WTC11 (cell line): ENCODE data around the gene OBSL1. TPM values are rescaled to one million over a fixed set of nuclear protein-coding genes. Genes with fewer than 3 reads are reported as not detected.

Source experiments
- ATAC-seq: fragments of 200-7000 bp; cut with Tn5 transposase; 2 replicates; pipeline ENCODE4 v1.10.0; 2021; ENCODE audit warnings: mild to moderate bottlenecking, moderate library complexity
- CTCF ChIA-PET: fragments of 300-600 bp; sonication (Branson Sonifier 250); formaldehyde crosslinking; loops from one replicate; lab custom pipeline; 2021; ENCODE audit warnings: antibody characterized with exemption; lab: Charles Lee
- POLR2A ChIA-PET: fragments of 350-600 bp; sonication (Branson Sonifier 250); formaldehyde crosslinking; loops from one replicate; lab custom pipeline; 2021; ENCODE audit warnings: antibody characterized with exemption; lab: Charles Lee
- DNase-seq: peaks from one replicate; pipeline ENCODE4 v3.0.0; 2021; ENCODE audit warnings: low spot score
- H3K27ac Mint-ChIP-seq: 2 replicates; pipeline ENCODE4 v1.8.0; 2021; ENCODE audit warnings: mixed read lengths
- H3K27me3 Mint-ChIP-seq: 2 replicates; pipeline ENCODE4 v1.8.0; 2021; ENCODE audit warnings: low read depth, mild to moderate bottlenecking, moderate library complexity, mixed read lengths
- H3K36me3 Mint-ChIP-seq: 2 replicates; pipeline ENCODE4 v1.8.0; 2021; ENCODE audit warnings: mixed read lengths
- H3K4me1 Mint-ChIP-seq: 2 replicates; pipeline ENCODE4 v1.8.0; 2022; ENCODE audit warnings: mixed read lengths
- H3K4me3 Mint-ChIP-seq: 2 replicates; pipeline ENCODE4 v1.8.0; 2021; ENCODE audit warnings: mild to moderate bottlenecking, moderate library complexity, mixed read lengths
- H3K9me3 Mint-ChIP-seq: 2 replicates; pipeline ENCODE4 v1.8.0; 2021; ENCODE audit warnings: mixed read lengths
- ERG ChIP-seq: fragments of 250-450 bp; sonication (Bioruptor Pico); IDR thresholded peaks from 2 replicates; pipeline ENCODE4 v1.8.0; 2021; ENCODE audit warnings: mild to moderate bottlenecking
- FOXJ3 ChIP-seq: sonication (generic); formaldehyde crosslinking; IDR thresholded peaks from 2 replicates; pipeline ENCODE4 v1.9.0; 2021; ENCODE audit warnings: missing genetic modification reagents, mild to moderate bottlenecking, borderline replicate concordance
- HMGA2 ChIP-seq: fragments of 250-450 bp; sonication (Bioruptor Pico); IDR thresholded peaks from 2 replicates; pipeline ENCODE4 v1.4.0; 2021; ENCODE audit warnings: mild to moderate bottlenecking, moderate library complexity
- NR2C2 ChIP-seq: sonication (generic); formaldehyde crosslinking; IDR thresholded peaks from 2 replicates; pipeline ENCODE4 v1.8.0; 2022; ENCODE audit warnings: mild to moderate bottlenecking, missing genetic modification reagents
- microRNA-seq: library from miRNA; unstranded; fragments of <30 nt; microRNA quantifications from one replicate; pipeline ENCODE4 v1.2.0, GENCODE V29; 2022; ENCODE audit warnings: borderline number of aligned reads
- total RNA-seq: library from RNA; stranded (reverse); gene quantifications from 3 replicates; pipeline ENCODE4 v1.2.3, GENCODE V29; 2021
- TF ChIP-seq, protein P1 (sequence below): fragments of 250-450 bp; sonication (Bioruptor Pico); IDR thresholded peaks from 2 replicates; pipeline ENCODE4 v1.9.0; 2021; ENCODE audit warnings: mild to moderate bottlenecking
- TF ChIP-seq, protein P2 (sequence below): sonication (generic); formaldehyde crosslinking; IDR thresholded peaks from 2 replicates; pipeline ENCODE4 v1.8.1; 2023; ENCODE audit warnings: mild to moderate bottlenecking, missing genetic modification reagents, moderate library complexity

The OBSL1 gene
- total RNA-seq, 1 experiment from 2014 or later, result 159 TPM

GRCh38 chr2:219501849-219502248 is 69.5 kb downstream of the OBSL1 start:
- peaks cover 14% of the 10 kb centered on the region for H3K36me3 Mint-ChIP-seq
- no peak for TF ChIP-seq NR2C2 (CRISPR knock-in tag)
- TF ChIP-seq, protein P1, sequence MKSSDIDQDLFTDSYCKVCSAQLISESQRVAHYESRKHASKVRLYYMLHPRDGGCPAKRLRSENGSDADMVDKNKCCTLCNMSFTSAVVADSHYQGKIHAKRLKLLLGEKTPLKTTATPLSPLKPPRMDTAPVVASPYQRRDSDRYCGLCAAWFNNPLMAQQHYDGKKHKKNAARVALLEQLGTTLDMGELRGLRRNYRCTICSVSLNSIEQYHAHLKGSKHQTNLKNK (CRISPR knock-in tag), result no peak
- TF ChIP-seq ERG, result no peak
- no peak for TF ChIP-seq FOXJ3 (CRISPR knock-in tag)
- TF ChIP-seq HMGA2, result no peak
- TF ChIP-seq, protein P2, sequence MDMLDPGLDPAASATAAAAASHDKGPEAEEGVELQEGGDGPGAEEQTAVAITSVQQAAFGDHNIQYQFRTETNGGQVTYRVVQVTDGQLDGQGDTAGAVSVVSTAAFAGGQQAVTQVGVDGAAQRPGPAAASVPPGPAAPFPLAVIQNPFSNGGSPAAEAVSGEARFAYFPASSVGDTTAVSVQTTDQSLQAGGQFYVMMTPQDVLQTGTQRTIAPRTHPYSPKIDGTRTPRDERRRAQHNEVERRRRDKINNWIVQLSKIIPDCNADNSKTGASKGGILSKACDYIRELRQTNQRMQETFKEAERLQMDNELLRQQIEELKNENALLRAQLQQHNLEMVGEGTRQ (CRISPR knock-in tag), result no peak
- DNase-seq (no peak), ATAC-seq (no peak)
- peaks cover 17% of the 10 kb centered on the region for H3K27me3 Mint-ChIP-seq
- no peak overlapping the region for H3K27ac Mint-ChIP-seq
- ChIA-PET CTCF (interaction anchor here (35.9 kb wide), 1 partner anchor 23 kb away, joined by 2316 read pairs; the partner anchor contains the start of genes ASIC4, CHPF and TMEM198), POLR2A (no interaction called here)
- H3K4me1 Mint-ChIP-seq, result peaks cover 59% of the 10 kb centered on the region
- no peaks in the 10 kb centered on the region for H3K9me3 Mint-ChIP-seq
- no peak overlapping the region for H3K4me3 Mint-ChIP-seq

Small RNA genes lying within 50 kb of the gene (microRNA-seq; reads per million reads assigned to microRNA genes)
- not detected for gene MIR3132

Other genes starting within 250 kb of the OBSL1 start
- gene RESP18, start 238.8 kb downstream of the OBSL1 start, total RNA-seq, result not detected in 3 replicates
- 65.8 to 70.2 TPM (median 67.6 TPM) in 3 replicates for gene DNPEP, start 183.6 kb downstream of the OBSL1 start, total RNA-seq
- 1.6 to 3.5 TPM (median 2.8 TPM) in 3 replicates for gene DES, start 153.2 kb downstream of the OBSL1 start, total RNA-seq
- 55.3 to 62.7 TPM (median 57.8 TPM) in 3 replicates for gene SPEG, start 136.7 kb downstream of the OBSL1 start, total RNA-seq
- gene GMPPA, start 72.6 kb downstream of the OBSL1 start, total RNA-seq, result 44.2 to 51.9 TPM (median 49.5 TPM) in 3 replicates
- gene ASIC4, start 57.1 kb downstream of the OBSL1 start, total RNA-seq, result 0.79 to 1.0 TPM (median 0.80 TPM) in 3 replicates
- gene CHPF, start 27.7 kb downstream of the OBSL1 start, total RNA-seq, result 84.3 to 97.0 TPM (median 84.8 TPM) in 3 replicates
- 7.1 to 8.1 TPM (median 7.3 TPM) in 3 replicates for gene TMEM198, start 27.5 kb downstream of the OBSL1 start, total RNA-seq
- 1.1 to 1.8 TPM (median 1.4 TPM) in 3 replicates for gene INHA, start 771 bp upstream of the OBSL1 start, total RNA-seq
- 31.3 to 39.9 TPM (median 31.9 TPM) in 3 replicates for gene STK11IP, start 26.3 kb upstream of the OBSL1 start, total RNA-seq
- gene SLC4A3, start 56.1 kb upstream of the OBSL1 start, total RNA-seq, result 7.8 to 9.9 TPM (median 8.7 TPM) in 3 replicates